HCT116 (cell line): ENCODE measurements around the gene SLC22A6. TPM values are rescaled to one million over a fixed set of nuclear protein-coding genes. Genes with fewer than 3 reads are reported as not detected.

ENCODE experiments used
- ATAC-seq: fragments of 200-7000 bp; cut with Tn5 transposase; 2 replicates; pipeline ENCODE4 v1.9.1; 2020; ENCODE audit warnings: mild to moderate bottlenecking, moderate library complexity
- BruUV-seq: library from RNA; stranded (reverse); fragments of 400-500 nt; replicated peaks from 2 replicates; lab custom pipeline; 2021; lab: Mats Ljungman, UMichigan
- CTCF ChIA-PET: fragments of 300-600 bp; sonication (Branson Sonifier 250); formaldehyde crosslinking; loops from one replicate; lab custom pipeline; 2021; ENCODE audit warnings: antibody characterized with exemption; lab: Charles Lee
- POLR2A ChIA-PET: fragments of 300-600, 350-600 bp; sonication (Branson Sonifier 250); formaldehyde crosslinking; loops from one replicate; lab custom pipeline; 2021; ENCODE audit warnings: antibody characterized with exemption; lab: Charles Lee
- RAD21 ChIA-PET, 2 experiments: fragments of 300-600 bp; sonication (Branson Sonifier 250); formaldehyde crosslinking; loops; one replicate each; lab custom pipeline; 2023; ENCODE audit warnings: low total read pairs in 2 of 2; ENCODE audit not compliant: uncharacterized antibody in 2 of 2, unreplicated experiment in 2 of 2, low non-redundant PET in 1 of 2; lab: Charles Lee
- DNase-seq: peaks from one replicate; pipeline ENCODE4 v3.0.0-alpha.2; 2010; ENCODE audit warnings: low read depth, low spot score
- H2AFZ ChIP-seq: fragments of 200-600 bp; shearing (Covaris generic), sonication (generic); 2 replicates; pipeline ENCODE4 v1.6.1; 2017; ENCODE audit warnings: low read depth, mixed run types, mixed read lengths, antibody characterized with exemption, low read length; ENCODE audit not compliant: poor library complexity, severe bottlenecking
- H3K27ac ChIP-seq: 2 replicates; pipeline ENCODE4 v1.5.1; 2012; ENCODE audit warnings: low read depth, low read length
- H3K27me3 ChIP-seq: fragments of 200-600 bp; sonication (generic); 2 replicates; pipeline ENCODE4 v1.6.1; 2016; ENCODE audit warnings: mixed run types, low read length, mixed read lengths; ENCODE audit not compliant: insufficient read depth
- H3K36me3 ChIP-seq, 2 experiments: fragments of 200-500 bp in 1 of 2; fragments of 200-600 bp in 1 of 2; sonication (Bioruptor generic) in 1 of 2; sonication (generic) in 1 of 2; 2 replicates each; pipeline versions ENCODE4 v1.5.1 to v1.6.1; 2014 to 2016; ENCODE audit warnings: low read length in 2 of 2, inconsistent platforms in 1 of 2, mixed read lengths in 1 of 2, mixed run types in 1 of 2; ENCODE audit not compliant: insufficient read depth in 2 of 2, control insufficient read depth in 1 of 2
- H3K4me1 ChIP-seq, 2 experiments: fragments of 200-600 bp in 1 of 2; sonication (generic) in 1 of 2; 2 replicates each; pipeline versions ENCODE4 v1.5.1 to v1.6.1; 2012 to 2017; ENCODE audit warnings: low read length in 2 of 2, inconsistent platforms in 1 of 2, mild to moderate bottlenecking in 1 of 2, mixed read lengths in 1 of 2, mixed run types in 1 of 2, moderate library complexity in 1 of 2; ENCODE audit not compliant: insufficient read depth in 2 of 2, control insufficient read depth in 1 of 2
- H3K4me2 ChIP-seq: fragments of 200-600 bp; sonication (generic); 2 replicates; pipeline ENCODE4 v1.6.1; 2017; ENCODE audit warnings: mixed run types, low read length, mixed read lengths
- H3K4me3 ChIP-seq, 2 experiments: fragments of 200-600 bp in 1 of 2; sonication (generic) in 1 of 2; replicated peaks in 1 of 2; 2 replicates each; pipeline ENCODE4 v1.5.1; 2011 to 2016; ENCODE audit warnings: low read length in 2 of 2, control low read depth in 1 of 2, low read depth in 1 of 2, mild to moderate bottlenecking in 1 of 2, mixed read lengths in 1 of 2, mixed run types in 1 of 2
- H3K79me2 ChIP-seq: fragments of 200-600 bp; sonication (generic); 2 replicates; pipeline ENCODE4 v1.6.1; 2017; ENCODE audit warnings: mild to moderate bottlenecking, mixed run types, low read length, moderate library complexity, mixed read lengths; ENCODE audit not compliant: insufficient read depth
- H3K9ac ChIP-seq: fragments of 200-600 bp; sonication (generic); 2 replicates; pipeline ENCODE4 v1.6.1; 2016; ENCODE audit warnings: low read length, mixed read lengths
- H3K9me2 ChIP-seq: fragments of 200-600 bp; sonication (generic), shearing (Covaris generic); 2 replicates; pipeline ENCODE4 v1.6.1; 2017; ENCODE audit warnings: mixed run types, mild to moderate bottlenecking, moderate library complexity; ENCODE audit not compliant: insufficient read depth
- H3K9me3 ChIP-seq, 2 experiments: fragments of 200-500 bp in 1 of 2; fragments of 200-600 bp in 1 of 2; sonication (Bioruptor generic) in 1 of 2; sonication (generic) in 1 of 2; 2 replicates each; pipeline ENCODE4 v1.6.1; 2014 to 2017; ENCODE audit warnings: low read length in 2 of 2, mixed read lengths in 2 of 2, inconsistent platforms in 1 of 2, low read depth in 1 of 2, mild to moderate bottlenecking in 1 of 2, mixed run types in 1 of 2, moderate library complexity in 1 of 2; ENCODE audit not compliant: control insufficient read depth in 1 of 2, insufficient read depth in 1 of 2
- H4K20me1 ChIP-seq: fragments of 200-600 bp; sonication (generic), shearing (Covaris generic); 2 replicates; pipeline ENCODE4 v1.6.1; 2017; ENCODE audit warnings: mixed run types, mild to moderate bottlenecking, moderate library complexity; ENCODE audit not compliant: insufficient read depth
- CBX3 ChIP-seq: IDR thresholded peaks from 2 replicates; pipeline ENCODE4 v1.6.1; 2012; ENCODE audit warnings: low read depth
- CTCF ChIP-seq, 3 experiments: fragments of 200-600 bp in 1 of 3; sonication (generic) in 1 of 3; IDR thresholded peaks in 2 of 3; conservative IDR thresholded peaks in 1 of 3; 2 replicates each; pipeline ENCODE4 v1.5.1; 2012 to 2017; ENCODE audit warnings: low read depth in 2 of 3, low read length in 2 of 3, antibody characterized with exemption in 1 of 3, borderline replicate concordance in 1 of 3, control low read depth in 1 of 3, mild to moderate bottlenecking in 1 of 3, mixed read lengths in 1 of 3, mixed run types in 1 of 3, moderate library complexity in 1 of 3; ENCODE audit not compliant: insufficient read depth in 1 of 3
- POLR2A ChIP-seq: IDR thresholded peaks from 2 replicates; pipeline ENCODE4 v1.7.0; 2011; ENCODE audit warnings: borderline replicate concordance; ENCODE audit not compliant: insufficient read depth, insufficient read length; ENCODE audit errors: extremely low read depth
- RAD21 ChIP-seq: IDR thresholded peaks from 2 replicates; pipeline ENCODE4 v1.6.1; 2012; ENCODE audit warnings: low read depth, mild to moderate bottlenecking
- REST ChIP-seq: IDR thresholded peaks from 2 replicates; pipeline ENCODE4 v1.6.1; 2012; ENCODE audit warnings: low read depth
- SIN3A ChIP-seq: IDR thresholded peaks from 2 replicates; pipeline ENCODE4 v1.6.1; 2012; ENCODE audit warnings: low read depth
- SP1 ChIP-seq: IDR thresholded peaks from 2 replicates; pipeline ENCODE4 v1.6.1; 2012; ENCODE audit warnings: low read depth
- SRF ChIP-seq: IDR thresholded peaks from 2 replicates; pipeline ENCODE4 v1.6.1; 2012; ENCODE audit warnings: low read depth
- TCF7L2 ChIP-seq: IDR thresholded peaks from 2 replicates; pipeline ENCODE4 v1.7.0; 2011; ENCODE audit warnings: borderline replicate concordance, inconsistent platforms; ENCODE audit not compliant: insufficient read depth, insufficient read length; ENCODE audit errors: extremely low read depth
- YY1 ChIP-seq: IDR thresholded peaks from 2 replicates; pipeline ENCODE4 v1.6.1; 2011; ENCODE audit warnings: low read length, low read depth, moderate library complexity, mild to moderate bottlenecking; ENCODE audit not compliant: insufficient replicate concordance; ENCODE audit errors: extremely low read depth
- ZFX ChIP-seq: fragments of 450-650 bp; IDR thresholded peaks from 2 replicates; pipeline ENCODE4 v1.6.1; 2017
- ZNF274 ChIP-seq: fragments of 200-500 bp; sonication (Bioruptor generic); IDR thresholded peaks from 2 replicates; pipeline ENCODE4 v1.6.1; 2014; ENCODE audit warnings: mild to moderate bottlenecking, low read depth, low read length, inconsistent platforms
- intact Hi-C: fragments of 100-400 bp; cut with micrococcal nuclease; formaldehyde crosslinking; loops from 2 replicates; pipeline ENCODE4 v1.10.0; 2022
- total RNA-seq: library from RNA; stranded (reverse); gene quantifications from one replicate; pipeline ENCODE4 v1.2.1, GENCODE V29; 2021; ENCODE audit not compliant: unreplicated experiment

SLC22A6 gene
- total RNA-seq, 1 experiment from 2014 or later, result not detected

- TF ChIP-seq REST (no peak), TCF7L2 (no peak), POLR2A (no peak), SIN3A (no peak), SRF (no peak), ZNF274 (no peak), SP1 (no peak)
These were observed 47.7 kb upstream of the SLC22A6 start (continued) for GRCh38 chr11:63032457-63032856.

- no peak overlapping the region for H3K27ac ChIP-seq
- ChIA-PET POLR2A (interaction anchor here (0.7 to 4.9 kb wide), 3 partner anchors 9 to 126 kb away, joined by 3 to 25 read pairs (median 3); no protein-coding TSS in a partner anchor), RAD21 (interaction anchor here (0.6 to 1.3 kb wide), 5 partner anchors 102 to 118 kb away, joined by 3 to 10 read pairs (median 4); partner anchors contain the start of gene CHRM1 (in 1 of the 2)), CTCF (interaction anchor here (0.9 to 7.0 kb wide), 6 partner anchors 9 to 117 kb away, joined by 3 to 285 read pairs (median 4); no protein-coding TSS in a partner anchor)
- H4K20me1 ChIP-seq, result no peaks in the 10 kb centered on the region
- H3K9ac ChIP-seq, result no peak overlapping the region
- peak overlapping the region; percentile 71 for H2AFZ ChIP-seq
- no peak overlapping the region for H3K4me3 ChIP-seq
- intact Hi-C loops, result loop anchor here (1.0 to 5.0 kb wide), 2 partner anchors 47 to 118 kb away; no protein-coding TSS in a partner anchor
- DNase-seq (peak; percentile 57), ATAC-seq (peak; percentile 77)
- H3K79me2 ChIP-seq, result no peaks in the 10 kb centered on the region
- no peaks in the 10 kb centered on the region for H3K9me3 ChIP-seq
- no peaks in the 10 kb centered on the region for H3K36me3 ChIP-seq
- peaks cover 4 to 13% of the 10 kb centered on the region in 2 experiments; a peak in 3 of 4 replicates for H3K4me1 ChIP-seq
- no TSS peak for BruUV-seq
- no peaks in the 10 kb centered on the region for H3K27me3 ChIP-seq
- TF ChIP-seq POLR2A (no peak), ZFX (no peak), RAD21 (peak; percentile 97), YY1 (peak; percentile 82), CTCF (IDR thresholded peaks at IDR 0.05 in 2 of 3, conservative IDR thresholded peaks at IDR 0.05 in 1 of 3; ENCODE audit: borderline replicate concordance in 1 of 3, insufficient read depth in 1 of 3, low read depth in 2 of 3, low read length in 2 of 3) (peak; percentile 96 to 100 (median 100)), CBX3 (peak; percentile 59; the same call in 1 of the 2 replicates)
- no peaks in the 10 kb centered on the region for H3K9me2 ChIP-seq
- H3K4me2 ChIP-seq, result no peak overlapping the region
These were observed 39.3 kb upstream of the SLC22A6 start for GRCh38 chr11:63023841-63024648.
